Nucleus accumbens (tissue), 56 donors: ENCODE results near the gene ZIK1.
A peak's percentile ranks its signal among the peaks of the same experiment; 100 is the strongest.

Experiments used
- DNase-seq, 56 donors: peaks; one replicate each; lab custom pipeline; 2025; lab: John Stamatoyannopoulos, UW

The ZIK1 gene

GRCh38 chr19:57583521-57584416 is at the start of gene ZIK1:
Gene ZIK1 (plus strand): TSS chr19:57584145. CDS start chr19:57584357, 212 bp downstream.
- DNase-seq, result peak; percentile 47 to 98 (median 91)

- DNase-seq, result no peak
Observed at GRCh38 chr19:57537953-57538547, 45.9 kb upstream of the ZIK1 start.

GRCh38 chr19:57546513-57546912 is 37.4 kb upstream of the ZIK1 start:
- no peak for DNase-seq

GRCh38 chr19:57552432-57552831 is 31.5 kb upstream of the ZIK1 start:
- DNase-seq, result no peak

GRCh38 chr19:57557659-57558058 is 26.3 kb upstream of the ZIK1 start:
- DNase-seq, result no peak

- no peak for DNase-seq
Observed at GRCh38 chr19:57558525-57558924, 25.4 kb upstream of the ZIK1 start.

- DNase-seq, result peak in 4 of 56 donors; percentile 1 to 13 (median 5)
Observed at GRCh38 chr19:57559008-57559403, 24.9 kb upstream of the ZIK1 start.

GRCh38 chr19:57559404-57560025 is 24.4 kb upstream of the ZIK1 start, which contains the start of gene ZNF550:
Gene ZNF550 (minus strand): TSS chr19:57559863. CDS start chr19:57559682, 181 bp downstream.
- DNase-seq, result peak in 55 of 56 donors; percentile 26 to 94 (median 76)

- DNase-seq, result peak in 3 of 56 donors; percentile 25 to 39 (median 30)
Observed at GRCh38 chr19:57560049-57560491, 23.9 kb upstream of the ZIK1 start.

GRCh38 chr19:57563547-57563946 is 20.4 kb upstream of the ZIK1 start:
- no peak for DNase-seq

- no peak for DNase-seq
Observed at GRCh38 chr19:57566396-57567265, 17.3 kb upstream of the ZIK1 start.

- peak in 22 of 56 donors; percentile 5 to 80 (median 32) for DNase-seq
Observed at GRCh38 chr19:57570707-57571106, 13.2 kb upstream of the ZIK1 start.

- DNase-seq, result no peak
Observed at GRCh38 chr19:57572415-57572947, 11.5 kb upstream of the ZIK1 start.

- DNase-seq, result no peak
Observed at GRCh38 chr19:57576661-57577060, 7.3 kb upstream of the ZIK1 start.

- DNase-seq, result peak; percentile 71 to 99 (median 94)
Observed at GRCh38 chr19:57578487-57579205, 5.3 kb upstream of the ZIK1 start, which contains the start of gene ZNF416. Gene ZNF416 (minus strand): TSS chr19:57578911. CDS start chr19:57578704, 207 bp downstream.

- peak in 1 of 56 donors; percentile 21 for DNase-seq
Observed at GRCh38 chr19:57583104-57583520, 833 bp upstream of the ZIK1 start.

- DNase-seq, result no peak
Observed at GRCh38 chr19:57587529-57587928, 3.6 kb downstream of the ZIK1 start.

- DNase-seq, result no peak
Observed at GRCh38 chr19:57599377-57599760, 15.4 kb downstream of the ZIK1 start.
